GM12878 (cell line): ENCODE data around the gene AHNAK. TPM values are rescaled to one million over a fixed set of nuclear protein-coding genes. Genes with fewer than 3 reads are reported as not detected.

ENCODE experiments used
- ATAC-seq: fragments of 200-7000 bp; cut with Tn5 transposase; 3 replicates; pipeline ENCODE4 v1.9.1; 2020; ENCODE audit warnings: mild to moderate bottlenecking, moderate library complexity
- BruUV-seq: library from RNA; stranded (reverse); fragments of 400-500 nt; replicated peaks from 2 replicates; lab custom pipeline; 2021; lab: Mats Ljungman, UMichigan
- CTCF ChIA-PET: fragments of 300-600 bp; sonication (Branson Sonifier 250); formaldehyde crosslinking; extraction: SDS; loops from one replicate; lab custom pipeline; 2021; ENCODE audit warnings: inconsistent platforms; lab: Yijun Ruan, JAX
- POLR2A ChIA-PET: fragments of 350-600 bp; formaldehyde crosslinking; extraction: SDS; loops from one replicate; lab custom pipeline; 2021; ENCODE audit warnings: inconsistent platforms; lab: Charles Lee
- RAD21 ChIA-PET: fragments of 300-600 bp; sonication (Branson Sonifier 250); formaldehyde crosslinking; loops from one replicate; lab custom pipeline; 2023; ENCODE audit warnings: antibody characterized with exemption; ENCODE audit not compliant: unreplicated experiment; lab: Charles Lee
- SMC1A ChIA-PET: fragments of 300-600 bp; sonication (Branson Sonifier 250); formaldehyde crosslinking; loops from one replicate; lab custom pipeline; 2023; ENCODE audit not compliant: unreplicated experiment, uncharacterized antibody; lab: Charles Lee
- DNase-seq: peaks from one replicate; pipeline ENCODE4 v3.0.0-alpha.2; 2011; ENCODE audit warnings: low read depth, low spot score
- FAIRE-seq: peaks from 3 replicates; lab custom pipeline; 2011; peaks lifted over from hg19 to GRCh38; lab: Jason Lieb, UNC
- H2AFZ ChIP-seq: 2 replicates; pipeline ENCODE4 v1.6.0; 2011; ENCODE audit warnings: low read depth, low read length, control low read depth; ENCODE audit not compliant: control insufficient read depth
- H3K27ac ChIP-seq: 2 replicates; pipeline ENCODE4 v1.5.1; 2011; ENCODE audit warnings: control low read depth; ENCODE audit not compliant: control insufficient read depth, insufficient read depth
- H3K27me3 ChIP-seq, 2 experiments: replicated peaks in 1 of 2; 2 replicates each; pipeline versions ENCODE4 v1.6.0 to v1.6.1; 2011; ENCODE audit warnings: low read length in 1 of 2; ENCODE audit not compliant: control insufficient read depth in 2 of 2, insufficient read depth in 2 of 2
- H3K36me3 ChIP-seq, 2 experiments: 2 replicates each; pipeline ENCODE4 v1.5.1; 2011; ENCODE audit warnings: low read length in 1 of 2; ENCODE audit not compliant: control insufficient read depth in 2 of 2, insufficient read depth in 2 of 2
- H3K4me1 ChIP-seq: 2 replicates; pipeline ENCODE4 v1.6.1; 2011; ENCODE audit warnings: mild to moderate bottlenecking, low read length, moderate library complexity, mixed read lengths; ENCODE audit not compliant: control insufficient read depth, insufficient read depth
- H3K4me2 ChIP-seq: 2 replicates; pipeline ENCODE4 v1.6.0; 2011; ENCODE audit warnings: control low read depth; ENCODE audit not compliant: control insufficient read depth, insufficient read depth
- H3K4me3 ChIP-seq: fragments of 200-600 bp; sonication (generic); 2 replicates; pipeline ENCODE4 v1.5.1; 2016
- H3K79me2 ChIP-seq: 2 replicates; pipeline ENCODE4 v1.6.0; 2011; ENCODE audit warnings: low read length; ENCODE audit not compliant: control insufficient read depth, insufficient read depth
- H3K9ac ChIP-seq: 2 replicates; pipeline ENCODE4 v1.8.0; 2011; ENCODE audit warnings: low read length, control low read depth, mixed read lengths; ENCODE audit not compliant: control insufficient read depth, insufficient read depth
- H3K9me3 ChIP-seq: replicated peaks from 3 replicates; pipeline ENCODE4 v1.5.1; 2011; ENCODE audit warnings: mild to moderate bottlenecking, low read length; ENCODE audit not compliant: control insufficient read depth, insufficient read depth
- H4K20me1 ChIP-seq: 2 replicates; pipeline ENCODE4 v1.6.0; 2011; ENCODE audit not compliant: control insufficient read depth, insufficient read depth
- BMI1 ChIP-seq: fragments of 450-650 bp; IDR thresholded peaks from 2 replicates; pipeline ENCODE4 v1.6.1; 2016; ENCODE audit warnings: mild to moderate bottlenecking, moderate library complexity, borderline replicate concordance
- CBX3 ChIP-seq: fragments of 200-600 bp; sonication (generic); IDR thresholded peaks from 2 replicates; pipeline ENCODE4 v1.6.1; 2016; ENCODE audit warnings: low read depth, borderline replicate concordance
- CBX5 ChIP-seq: sonication (generic); IDR thresholded peaks from 2 replicates; pipeline ENCODE4 v1.6.1; 2016; ENCODE audit warnings: low read depth, moderate library complexity, mild to moderate bottlenecking, inconsistent platforms
- CEBPB ChIP-seq, 2 experiments: fragments of 150-350 bp in 1 of 2; IDR thresholded peaks; 2 replicates each; pipeline ENCODE4 v1.6.1; 2012 to 2014; ENCODE audit warnings: low read depth in 2 of 2, low read length in 2 of 2, borderline replicate concordance in 1 of 2, inconsistent platforms in 1 of 2
- CREB1 ChIP-seq: IDR thresholded peaks from 2 replicates; pipeline ENCODE4 v1.6.1; 2012; ENCODE audit warnings: low read depth, mild to moderate bottlenecking, inconsistent platforms
- CREM ChIP-seq: IDR thresholded peaks from 2 replicates; pipeline ENCODE4 v1.6.1; 2014; ENCODE audit warnings: antibody characterized with exemption, low read depth
- KAT2A ChIP-seq: conservative IDR thresholded peaks from 2 replicates; pipeline ENCODE4 v1.6.1; 2011; ENCODE audit warnings: low read depth, low read length; ENCODE audit not compliant: control insufficient read depth
- RB1 ChIP-seq: fragments of 450-650 bp; formaldehyde crosslinking; IDR thresholded peaks from 2 replicates; pipeline ENCODE4 v1.6.1; 2017; ENCODE audit warnings: mild to moderate bottlenecking, borderline replicate concordance
- RFX5 ChIP-seq: IDR thresholded peaks from 2 replicates; pipeline ENCODE4 v1.6.1; 2011; ENCODE audit warnings: low read depth, low read length, improper control_type of control experiment
- SMAD1 ChIP-seq: fragments of 450-650 bp; IDR thresholded peaks from 2 replicates; pipeline ENCODE4 v1.6.1; 2018; ENCODE audit warnings: mild to moderate bottlenecking, low read depth; ENCODE audit not compliant: partially characterized antibody
- SMAD5 ChIP-seq: IDR thresholded peaks from 2 replicates; pipeline ENCODE4 v1.6.1; 2016; ENCODE audit warnings: antibody characterized with exemption, low read depth
- TCF7 ChIP-seq: IDR thresholded peaks from 2 replicates; pipeline ENCODE4 v1.6.1; 2014; ENCODE audit warnings: antibody characterized with exemption, borderline replicate concordance
- WRNIP1 ChIP-seq: IDR thresholded peaks from 2 replicates; pipeline ENCODE4 v1.6.1; 2011; ENCODE audit warnings: low read depth, low read length, improper control_type of control experiment, borderline replicate concordance
- ZBED1 ChIP-seq: IDR thresholded peaks from 2 replicates; pipeline ENCODE4 v1.6.1; 2016; ENCODE audit warnings: borderline replicate concordance
- ZNF384 ChIP-seq: IDR thresholded peaks from 2 replicates; pipeline ENCODE4 v1.6.1; 2012; ENCODE audit warnings: low read depth, mild to moderate bottlenecking, low read length, improper control_type of control experiment, borderline replicate concordance
- ZSCAN29 ChIP-seq: fragments of 450-650 bp; IDR thresholded peaks from 2 replicates; pipeline ENCODE4 v1.6.1; 2017; ENCODE audit warnings: mild to moderate bottlenecking, moderate library complexity
- WGBS: methylation state at CpG from one replicate; pipeline ENCODE4 v1.1.6; 2016; ENCODE audit warnings: low lambda C conversion rate; ENCODE audit not compliant: insufficient replicate concordance, insufficient coverage; ENCODE audit errors: missing lambda C conversion rate; 5-methylcytosine and 5-hydroxymethylcytosine counted together
- in situ Hi-C: fragments of 300-500 bp; cut with MboI; formaldehyde crosslinking; loops from 9 replicates; pipeline ENCODE4 v1.14.3; 2018; ENCODE audit warnings: mixed read lengths
- intact Hi-C: fragments of 100-400 bp; cut with micrococcal nuclease; formaldehyde crosslinking; loops from one replicate; pipeline ENCODE4 v1.14.2; 2022; ENCODE audit not compliant: unreplicated experiment
- polyA plus RNA-seq, 11 experiments: library from polyadenylated mRNA; depleted of rRNA in 4 of 11; unstranded in 6 of 11; stranded (reverse) in 5 of 11; fragments of >200 nt; fragmentation: Nextera tagmentation in 4 of 11; fragmentation: Illumina TruSeq in 1 of 11; extraction: Ambion mirVana in 4 of 11; extraction: Trizol in 1 of 11; gene quantifications; 1 replicate in 1 of 11; 2 replicates in 10 of 11; pipeline versions ENCODE4 v1.2.1 to v1.2.3, GENCODE V29; 2011 to 2016; ENCODE audit warnings: inconsistent platforms in 2 of 11, missing spikeins in 2 of 11, low read depth in 1 of 11
- total RNA-seq, 4 experiments: library from RNA; depleted of rRNA in 3 of 4; stranded (reverse); fragments of >200 nt in 3 of 4; fragmentation: Illumina TruSeq in 1 of 4; extraction: Trizol in 1 of 4; gene quantifications; 2 replicates each; pipeline versions ENCODE4 v1.2.1 to v1.2.3, GENCODE V29; 2013 to 2021
- TF ChIP-seq, protein P1 (sequence below): IDR thresholded peaks from 2 replicates; pipeline ENCODE4 v1.6.1; 2011; ENCODE audit warnings: low read depth, low read length, improper control_type of control experiment, borderline replicate concordance
- TF ChIP-seq, protein P2 (sequence below): IDR thresholded peaks from 2 replicates; pipeline ENCODE4 v1.6.1; 2011; ENCODE audit warnings: mild to moderate bottlenecking, low read depth, low read length, moderate library complexity; ENCODE audit not compliant: insufficient replicate concordance

Gene AHNAK
- total and polyA plus RNA-seq, 10 of the 15 experiments (the other 5 are each of a cell fraction or from before 2014, with no cell fraction given) = 0.76 to 90.3 (median 19.4) TPM

GRCh38 chr11:62580959-62581715 lies 34.5 kb upstream of the AHNAK start (continued):
- TF ChIP-seq CBX5 (no peak), RFX5 (no peak), SMAD5 (no peak)
- TF ChIP-seq, protein P1, sequence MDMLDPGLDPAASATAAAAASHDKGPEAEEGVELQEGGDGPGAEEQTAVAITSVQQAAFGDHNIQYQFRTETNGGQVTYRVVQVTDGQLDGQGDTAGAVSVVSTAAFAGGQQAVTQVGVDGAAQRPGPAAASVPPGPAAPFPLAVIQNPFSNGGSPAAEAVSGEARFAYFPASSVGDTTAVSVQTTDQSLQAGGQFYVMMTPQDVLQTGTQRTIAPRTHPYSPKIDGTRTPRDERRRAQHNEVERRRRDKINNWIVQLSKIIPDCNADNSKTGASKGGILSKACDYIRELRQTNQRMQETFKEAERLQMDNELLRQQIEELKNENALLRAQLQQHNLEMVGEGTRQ = no peak

DNA sequence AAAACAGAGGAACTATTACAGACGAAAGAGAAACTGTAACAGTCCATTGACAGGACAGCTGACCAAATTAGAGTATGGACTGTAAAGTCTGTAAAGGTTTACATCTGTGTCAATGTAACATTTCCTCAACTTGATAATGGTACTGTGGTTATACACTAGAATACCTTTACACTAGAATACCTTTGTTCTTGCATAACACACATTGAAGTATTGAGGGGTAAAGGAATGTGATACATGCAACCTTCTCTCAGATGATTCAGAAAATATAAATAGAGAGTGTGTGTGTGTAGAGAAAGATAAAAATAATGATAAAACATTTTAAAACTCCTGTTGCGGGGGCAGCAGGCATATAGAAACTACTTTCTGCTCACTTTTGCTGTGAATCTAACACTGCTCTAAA lies 32.6 kb upstream of the AHNAK start:
- no TSS peak for BruUV-seq
- no peak for ATAC-seq
- no peaks in the 10 kb centered on the region for H4K20me1 ChIP-seq
- 97% methylated on average over 2 of the region's 2 CpGs for WGBS
- no peak overlapping the region for H3K27ac ChIP-seq
- H2AFZ ChIP-seq = no peak overlapping the region
- ChIA-PET POLR2A (interaction anchor here (0.6 to 0.7 kb wide), 3 partner anchors 222 to 1079 kb away, joined by 4 to 8 read pairs (median 4); no protein-coding TSS in a partner anchor), CTCF (interaction anchor here (0.7 to 1.2 kb wide), 2 partner anchors 37 to 277 kb away, joined by 3 read pairs; no protein-coding TSS in a partner anchor), SMC1A (no interaction called here), RAD21 (no interaction called here)
- peaks cover 16 to 19% of the 10 kb centered on the region in 2 experiments; a peak in 3 of 4 replicates for H3K36me3 ChIP-seq
- H3K9ac ChIP-seq = no peak overlapping the region
- peaks cover 5% of the 10 kb centered on the region; the same call in 1 of the 2 replicates for H3K4me1 ChIP-seq
- H3K27me3 ChIP-seq = no peaks in the 10 kb centered on the region
- TF ChIP-seq CREM = no peak
- TF ChIP-seq TCF7 = no peak
- no peak for TF ChIP-seq CBX3
- no peak for TF ChIP-seq ZBED1
- TF ChIP-seq WRNIP1 = no peak
- TF ChIP-seq KAT2A = no peak
- TF ChIP-seq, protein P2, sequence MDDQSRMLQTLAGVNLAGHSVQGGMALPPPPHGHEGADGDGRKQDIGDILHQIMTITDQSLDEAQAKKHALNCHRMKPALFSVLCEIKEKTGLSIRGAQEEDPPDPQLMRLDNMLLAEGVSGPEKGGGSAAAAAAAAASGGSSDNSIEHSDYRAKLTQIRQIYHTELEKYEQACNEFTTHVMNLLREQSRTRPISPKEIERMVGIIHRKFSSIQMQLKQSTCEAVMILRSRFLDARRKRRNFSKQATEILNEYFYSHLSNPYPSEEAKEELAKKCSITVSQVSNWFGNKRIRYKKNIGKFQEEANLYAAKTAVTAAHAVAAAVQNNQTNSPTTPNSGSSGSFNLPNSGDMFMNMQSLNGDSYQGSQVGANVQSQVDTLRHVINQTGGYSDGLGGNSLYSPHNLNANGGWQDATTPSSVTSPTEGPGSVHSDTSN = no peak
- TF ChIP-seq SMAD1 = no peak
- no peak for TF ChIP-seq ZSCAN29
- no peak for TF ChIP-seq ZNF384
- no peak for TF ChIP-seq RB1
- no peak for TF ChIP-seq CREB1
- no peak for TF ChIP-seq CEBPB (IDR thresholded peaks at IDR 0.05; ENCODE audit: borderline replicate concordance in 1 of 2, low read depth in 2 of 2, low read length in 2 of 2)
- no peak for TF ChIP-seq BMI1
- H3K9me3 ChIP-seq = no peaks in the 10 kb centered on the region
- peaks cover 9% of the 10 kb centered on the region for H3K79me2 ChIP-seq
- DNase-seq = no peak
- H3K4me2 ChIP-seq = no peak overlapping the region
- intact Hi-C loops = no loop called here
- H3K4me3 ChIP-seq = no peak overlapping the region
- in situ Hi-C loops = no loop called here
- no peak for FAIRE-seq
